H1 (cell line): ENCODE measurements around the gene SLC4A1AP. TPM values are rescaled to one million over a fixed set of nuclear protein-coding genes. Genes with fewer than 3 reads are reported as not detected.

Experiments used
- CTCF ChIA-PET: fragments of 300-600 bp; sonication (Branson Sonifier 250); formaldehyde crosslinking; loops from one replicate; lab custom pipeline; 2021; ENCODE audit not compliant: partially characterized antibody; lab: Charles Lee
- POLR2A ChIA-PET: fragments of 300-600 bp; sonication (Branson Sonifier 250); formaldehyde crosslinking; loops from one replicate; lab custom pipeline; 2021; ENCODE audit warnings: inconsistent platforms; ENCODE audit not compliant: partially characterized antibody; lab: Charles Lee
- DNase-seq, 2 experiments: peaks; one replicate each; pipeline versions ENCODE4 v3.0.0 to v3.0.0-alpha.2; 2010 to 2022; ENCODE audit warnings: low spot score in 2 of 2, low read depth in 1 of 2, mixed read lengths in 1 of 2
- FAIRE-seq: peaks from 2 replicates; lab custom pipeline; 2011; peaks lifted over from hg19 to GRCh38; lab: Jason Lieb, UNC
- H2AFZ ChIP-seq: 2 replicates; pipeline ENCODE4 v1.8.1; 2012; ENCODE audit warnings: low read length, inconsistent platforms
- H2AK5ac ChIP-seq: 2 replicates; pipeline ENCODE4 v1.6.1; 2013; ENCODE audit warnings: low read depth, low read length
- H2BK120ac ChIP-seq: replicated peaks from 2 replicates; pipeline ENCODE3; 2013; ENCODE audit warnings: low read depth, low read length, inconsistent platforms
- H2BK12ac ChIP-seq: 2 replicates; pipeline ENCODE4 v1.6.1; 2013; ENCODE audit warnings: low read depth, low read length
- H2BK15ac ChIP-seq: 2 replicates; pipeline ENCODE4 v1.6.1; 2013; ENCODE audit warnings: low read length
- H2BK20ac ChIP-seq: 2 replicates; pipeline ENCODE4 v1.6.1; 2013; ENCODE audit warnings: low read length
- H2BK5ac ChIP-seq: 2 replicates; pipeline ENCODE4 v1.6.1; 2013; ENCODE audit warnings: low read depth, low read length
- H3K14ac ChIP-seq: 2 replicates; pipeline ENCODE4 v1.6.1; 2013; ENCODE audit warnings: inconsistent platforms; ENCODE audit not compliant: insufficient read length
- H3K18ac ChIP-seq: 2 replicates; pipeline ENCODE4 v1.6.1; 2013; ENCODE audit warnings: low read length; ENCODE audit errors: extremely low read depth
- H3K23ac ChIP-seq: 2 replicates; pipeline ENCODE4 v1.6.1; 2013; ENCODE audit warnings: inconsistent platforms; ENCODE audit not compliant: insufficient read length
- H3K23me2 ChIP-seq: 2 replicates; pipeline ENCODE4 v1.6.1; 2013; ENCODE audit warnings: low read depth, low read length
- H3K27ac ChIP-seq: 2 replicates; pipeline ENCODE4 v1.6.1; 2011; ENCODE audit warnings: low read depth, low read length, inconsistent platforms
- H3K27me3 ChIP-seq, 4 experiments: replicated peaks in 1 of 4; 1 replicate in 1 of 4; 2 replicates in 3 of 4; pipeline versions ENCODE4 v1.6.1 to v1.8.1; 2011 to 2013; ENCODE audit warnings: low read length in 3 of 4, mild to moderate bottlenecking in 3 of 4, inconsistent platforms in 2 of 4, mixed read lengths in 2 of 4, moderate library complexity in 1 of 4; ENCODE audit not compliant: control insufficient read depth in 3 of 4, insufficient read depth in 3 of 4; ENCODE audit errors: extremely low read depth in 1 of 4
- H3K36me3 ChIP-seq, 4 experiments: 2 replicates each; pipeline versions ENCODE4 v1.6.1 to v1.8.1; 2011 to 2013; ENCODE audit warnings: mild to moderate bottlenecking in 4 of 4, low read length in 3 of 4, moderate library complexity in 2 of 4, control low read depth in 1 of 4, inconsistent platforms in 1 of 4; ENCODE audit not compliant: insufficient read depth in 4 of 4, control insufficient read depth in 2 of 4
- H3K4ac ChIP-seq: replicated peaks from 2 replicates; pipeline ENCODE3; 2013; ENCODE audit warnings: low read length, low read depth, mixed read lengths, inconsistent platforms; ENCODE audit not compliant: insufficient read length
- H3K4me1 ChIP-seq, 4 experiments: replicated peaks in 1 of 4; 1 replicate in 1 of 4; 2 replicates in 3 of 4; pipeline versions ENCODE4 v1.6.1 to v1.8.1; 2011 to 2013; ENCODE audit warnings: low read length in 3 of 4, inconsistent platforms in 2 of 4, mixed read lengths in 1 of 4; ENCODE audit not compliant: insufficient read depth in 4 of 4, control insufficient read depth in 3 of 4
- H3K4me2 ChIP-seq, 2 experiments: 2 replicates each; pipeline versions ENCODE4 v1.6.1 to v1.8.1; 2011 to 2013; ENCODE audit warnings: low read depth in 2 of 2, low read length in 2 of 2, control low read depth in 1 of 2, inconsistent platforms in 1 of 2, mild to moderate bottlenecking in 1 of 2; ENCODE audit not compliant: insufficient read depth in 1 of 2
- H3K4me3 ChIP-seq, 4 experiments: fragments of 200-600, 300-600 bp in 1 of 4; sonication (generic), shearing (Covaris generic), sonication (Bioruptor Twin) in 1 of 4; 2 replicates each; pipeline versions ENCODE4 v1.5.1 to v1.8.1; 2011 to 2016; ENCODE audit warnings: low read length in 4 of 4, low read depth in 3 of 4, control low read depth in 2 of 4, inconsistent platforms in 2 of 4, mild to moderate bottlenecking in 2 of 4, mixed read lengths in 1 of 4, moderate library complexity in 1 of 4; ENCODE audit not compliant: insufficient read depth in 2 of 4; ENCODE audit errors: extremely low read depth in 1 of 4
- H3K56ac ChIP-seq: replicated peaks from 2 replicates; pipeline ENCODE3; 2013; ENCODE audit warnings: low read depth, mild to moderate bottlenecking, mixed read lengths, low read length, inconsistent platforms; ENCODE audit not compliant: insufficient read length
- H3K79me1 ChIP-seq: 2 replicates; pipeline ENCODE4 v1.6.1; 2013; ENCODE audit warnings: low read depth, low read length, control low read depth
- H3K79me2 ChIP-seq, 2 experiments: 2 replicates each; pipeline versions ENCODE4 v1.6.1 to v1.8.1; 2012 to 2013; ENCODE audit warnings: low read length in 2 of 2, mild to moderate bottlenecking in 2 of 2, inconsistent platforms in 1 of 2; ENCODE audit not compliant: insufficient read depth in 2 of 2, control insufficient read depth in 1 of 2
- H3K9ac ChIP-seq, 4 experiments: replicated peaks in 1 of 4; 1 replicate in 1 of 4; 2 replicates in 3 of 4; pipeline versions ENCODE4 v1.6.1 to v1.8.1; 2011 to 2013; ENCODE audit warnings: low read depth in 3 of 4, low read length in 3 of 4, control low read depth in 2 of 4, mild to moderate bottlenecking in 2 of 4, moderate library complexity in 2 of 4, inconsistent platforms in 1 of 4; ENCODE audit errors: extremely low read depth in 1 of 4
- H3K9me3 ChIP-seq, 2 experiments: 2 replicates each; pipeline versions ENCODE4 v1.6.1 to v1.8.1; 2012 to 2013; ENCODE audit warnings: mild to moderate bottlenecking in 2 of 2, moderate library complexity in 2 of 2, control low read depth in 1 of 2, inconsistent platforms in 1 of 2, low read depth in 1 of 2, low read length in 1 of 2, mixed read lengths in 1 of 2; ENCODE audit not compliant: insufficient read depth in 2 of 2
- H4K20me1 ChIP-seq, 2 experiments: replicated peaks in 1 of 2; 2 replicates each; pipeline versions ENCODE3 to v1.8.1; 2011 to 2013; ENCODE audit warnings: inconsistent platforms in 2 of 2, low read length in 2 of 2, mild to moderate bottlenecking in 1 of 2; ENCODE audit not compliant: insufficient read depth in 2 of 2, control insufficient read depth in 1 of 2
- H4K5ac ChIP-seq: 2 replicates; pipeline ENCODE4 v1.6.1; 2013; ENCODE audit warnings: low read length, low read depth, mixed read lengths, inconsistent platforms; ENCODE audit not compliant: insufficient read length
- H4K8ac ChIP-seq: 2 replicates; pipeline ENCODE4 v1.8.0; 2013; ENCODE audit warnings: mild to moderate bottlenecking, moderate library complexity, low read length, inconsistent platforms; ENCODE audit not compliant: insufficient read depth; ENCODE audit errors: extremely low read depth
- H4K91ac ChIP-seq: replicated peaks from 2 replicates; pipeline ENCODE3; 2013; ENCODE audit warnings: low read length, mixed read lengths, inconsistent platforms; ENCODE audit not compliant: insufficient read length
- BRCA1 ChIP-seq: IDR thresholded peaks from 2 replicates; pipeline ENCODE4 v1.6.1; 2012; ENCODE audit warnings: low read depth, low read length, improper control_type of control experiment
- POLR2A ChIP-seq, 2 experiments: IDR thresholded peaks; 1 replicate in 1 of 2; 2 replicates in 1 of 2; pipeline ENCODE4 v1.6.1; 2011; ENCODE audit warnings: low read depth in 2 of 2, low read length in 2 of 2, mild to moderate bottlenecking in 2 of 2; ENCODE audit errors: control extremely low read depth in 1 of 2
- SIN3A ChIP-seq, 2 experiments: IDR thresholded peaks in 1 of 2; conservative IDR thresholded peaks in 1 of 2; 2 replicates each; pipeline ENCODE4 v1.6.1; 2011 to 2012; ENCODE audit warnings: low read length in 2 of 2, improper control_type of control experiment in 1 of 2, low read depth in 1 of 2, mild to moderate bottlenecking in 1 of 2
- SIX5 ChIP-seq: IDR thresholded peaks from 2 replicates; pipeline ENCODE4 v1.6.1; 2011; ENCODE audit warnings: mild to moderate bottlenecking, low read depth, low read length
- YY1 ChIP-seq: IDR thresholded peaks from 2 replicates; pipeline ENCODE4 v1.6.1; 2011; ENCODE audit warnings: low read depth, mild to moderate bottlenecking, low read length
- WGBS, 2 experiments: shearing (Covaris generic) in 1 of 2; methylation state at CpG; one replicate each; pipeline versions ENCODE4 v1.1.6 to v1.1.7; 2013 to 2015; ENCODE audit warnings: low lambda C conversion rate in 2 of 2, mixed read lengths in 2 of 2, inconsistent platforms in 1 of 2, low coverage in 1 of 2, missing lambda C conversion rate in 1 of 2; ENCODE audit not compliant: insufficient replicate concordance in 2 of 2, insufficient coverage in 1 of 2, insufficient read length in 1 of 2; ENCODE audit errors: extremely low coverage in 1 of 2, missing lambda C conversion rate in 1 of 2; 5-methylcytosine and 5-hydroxymethylcytosine counted together
- polyA plus RNA-seq, 7 experiments: library from polyadenylated mRNA; depleted of rRNA in 3 of 7; stranded (reverse) in 5 of 7; unstranded in 2 of 7; fragments of >200 nt in 5 of 7; fragments of 200-250 nt in 2 of 7; gene quantifications; 1 replicate in 5 of 7; 2 replicates in 1 of 7; 4 replicates in 1 of 7; pipeline versions ENCODE4 v1.2.1 to v1.2.3, GENCODE V29; 2011 to 2013; ENCODE audit warnings: missing spikeins in 2 of 7, mixed read lengths in 2 of 7
- total RNA-seq: library from RNA; stranded (reverse); fragmentation: NEBNext Ultra II Directional; extraction: Animal tissue kit (Norgen Biotek cat#: 25700); gene quantifications from 2 replicates; pipeline ENCODE4 v1.2.1, GENCODE V29; 2021

The SLC4A1AP gene
- total and polyA plus RNA-seq, 2 of the 8 experiments (the other 6 are each of a cell fraction or from before 2014, with no cell fraction given), result 8.1 to 18.4 TPM

GRCh38 chr2:27738349-27739057, 74.8 kb downstream of the SLC4A1AP start:
- no peak overlapping the region; the same call in 1 of the 2 replicates for H2BK15ac ChIP-seq
- no peak overlapping the region for H2BK5ac ChIP-seq
- no peak overlapping the region for H4K5ac ChIP-seq
- H3K79me2 ChIP-seq, result no peaks in the 10 kb centered on the region
- H3K27me3 ChIP-seq, result no peaks in the 10 kb centered on the region; a peak in 1 of 7 replicates
- no peak overlapping the region for H3K23ac ChIP-seq
- H3K4me3 ChIP-seq, result no peak overlapping the region
- H3K18ac ChIP-seq, result no peak overlapping the region
- no peak overlapping the region for H3K27ac ChIP-seq
- H2BK20ac ChIP-seq, result no peak overlapping the region
- no peak overlapping the region for H3K4ac ChIP-seq
- no peak overlapping the region; the same call in 1 of the 2 replicates for H2AK5ac ChIP-seq
- no peak overlapping the region for H2AFZ ChIP-seq
- DNase-seq, result no peak
- ChIA-PET POLR2A (interaction anchor here (1.2 to 5.2 kb wide), 2 partner anchors 13 to 35 kb away, joined by 3 to 63 read pairs; no protein-coding TSS in a partner anchor), CTCF (interaction anchor here (0.5 to 0.9 kb wide), 2 partner anchors 34 to 252 kb away, joined by 3 to 6 read pairs; no protein-coding TSS in a partner anchor)
- H3K4me1 ChIP-seq, result peaks cover 5 to 12% (median 7%) of the 10 kb centered on the region in 4 experiments
- H3K79me1 ChIP-seq, result no peaks in the 10 kb centered on the region
- no peaks in the 10 kb centered on the region for H4K20me1 ChIP-seq
- no peak overlapping the region for H3K14ac ChIP-seq
- no peak overlapping the region for H3K4me2 ChIP-seq
- no peaks in the 10 kb centered on the region for H3K36me3 ChIP-seq
- H4K8ac ChIP-seq, result no peak overlapping the region
- 92% methylated on average over 13 of the region's 13 CpGs; no CpG with 5 or more reads in 1 of the 2 experiments for WGBS, 2 experiments
- peaks cover 0 to 4% of the 10 kb centered on the region in 2 experiments; a peak in 1 of 4 replicates for H3K9me3 ChIP-seq
- no peak for FAIRE-seq
- H3K56ac ChIP-seq, result no peak overlapping the region
- no peak overlapping the region for H2BK12ac ChIP-seq
- no peak for TF ChIP-seq SIN3A (conservative IDR thresholded peaks at IDR 0.05 in 1 of 2, IDR thresholded peaks at IDR 0.05 in 1 of 2; ENCODE audit: low read depth in 1 of 2, low read length in 2 of 2)
- no peak for TF ChIP-seq BRCA1
- no peak for TF ChIP-seq SIX5
- no peak for TF ChIP-seq POLR2A (IDR thresholded peaks at IDR 0.05; ENCODE audit: control extremely low read depth in 1 of 2, low read depth in 2 of 2, low read length in 2 of 2)
- TF ChIP-seq YY1, result no peak
- H4K91ac ChIP-seq, result no peak overlapping the region
- peaks cover 8% of the 10 kb centered on the region; the same call in 1 of the 2 replicates for H3K23me2 ChIP-seq
- H2BK120ac ChIP-seq, result no peak overlapping the region
- H3K9ac ChIP-seq, result no peak overlapping the region; a peak in 1 of 7 replicates
